GM13977 (cell line): Measurements from ENCODE around the gene PCDHGA10.

Experiments used
- DNase-seq: peaks from one replicate; pipeline ENCODE4 v3.0.0; 2012; ENCODE audit warnings: low spot score
- CTCF ChIP-seq: IDR thresholded peaks from 2 replicates; pipeline ENCODE4 v1.5.1; 2012; ENCODE audit warnings: mild to moderate bottlenecking, control low read depth; ENCODE audit not compliant: insufficient read depth; ENCODE audit errors: extremely low read depth, missing control alignments
- in situ Hi-C: fragments of 300-500 bp; cut with MboI; formaldehyde crosslinking; loops from one replicate; pipeline ENCODE4 v1.12.0; 2022; ENCODE audit warnings: low sequenced_read_pairs, low pct_unique_long_range_greater_than_20kb, mixed read lengths, inconsistent platforms; ENCODE audit not compliant: unreplicated experiment

The PCDHGA10 gene

DNA sequence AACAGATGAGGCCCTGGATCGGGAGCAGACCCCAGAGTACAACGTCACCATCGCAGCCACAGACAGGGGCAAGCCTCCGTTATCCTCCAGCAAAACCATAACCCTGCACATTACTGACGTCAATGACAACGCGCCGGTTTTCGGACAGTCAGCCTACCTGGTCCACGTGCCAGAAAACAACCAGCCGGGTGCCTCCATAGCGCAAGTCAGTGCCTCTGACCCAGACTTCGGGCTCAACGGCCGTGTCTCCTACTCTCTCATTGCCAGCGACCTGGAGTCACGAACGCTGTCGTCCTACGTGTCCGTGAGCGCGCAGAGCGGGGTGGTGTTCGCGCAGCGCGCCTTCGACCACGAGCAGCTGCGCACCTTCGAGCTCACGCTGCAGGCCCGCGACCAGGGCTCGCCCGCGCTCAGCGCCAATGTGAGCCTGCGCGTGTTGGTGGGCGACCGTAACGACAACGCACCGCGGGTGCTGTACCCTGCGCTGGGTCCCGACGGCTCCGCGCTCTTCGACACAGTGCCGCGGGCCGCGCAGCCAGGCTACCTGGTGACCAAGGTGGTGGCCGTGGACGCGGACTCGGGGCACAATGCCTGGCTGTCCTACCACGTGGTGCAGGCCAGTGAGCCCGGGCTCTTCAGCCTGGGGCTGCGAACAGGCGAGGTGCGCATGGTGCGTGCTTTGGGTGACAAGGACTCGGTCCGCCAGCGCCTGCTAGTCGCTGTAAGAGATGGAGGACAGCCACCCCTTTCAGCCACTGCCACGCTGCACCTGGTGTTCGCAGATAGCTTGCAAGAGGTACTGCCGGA, 6.5 kb downstream of the PCDHGA10 start:
- no peak for DNase-seq
- in situ Hi-C loops = loop anchor here (5.0 kb wide), 1 partner anchor 143 kb away; no protein-coding TSS in a partner anchor
- no peak for TF ChIP-seq CTCF

- peak; percentile 73 for TF ChIP-seq CTCF
- peak; percentile 71 for DNase-seq
- in situ Hi-C loops = no loop called here
These were observed 8.2 kb downstream of the PCDHGA10 start, which contains the start of gene PCDHGA11 for GRCh38 chr5:141420855-141421488. Gene PCDHGA11, plus strand, starts transcription at chr5:141421051. Its CDS starts 177 bp downstream, at chr5:141421228.

DNA sequence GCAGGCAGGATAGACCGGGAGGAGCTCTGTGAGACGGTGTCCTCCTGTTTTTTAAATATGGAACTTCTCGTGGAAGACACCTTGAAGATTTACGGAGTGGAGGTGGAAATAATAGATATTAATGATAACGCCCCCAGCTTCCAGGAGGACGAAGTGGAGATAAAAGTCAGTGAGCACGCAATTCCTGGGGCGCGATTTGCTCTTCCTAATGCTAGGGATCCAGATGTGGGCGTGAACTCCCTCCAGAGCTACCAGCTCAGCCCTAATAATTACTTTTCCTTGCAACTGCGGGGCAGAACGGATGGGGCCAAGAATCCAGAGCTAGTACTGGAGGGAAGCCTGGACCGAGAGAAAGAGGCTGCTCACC, 8.7 kb downstream of the PCDHGA10 start:
- DNase-seq = no peak
- in situ Hi-C loops = no loop called here
- TF ChIP-seq CTCF = no peak

DNA sequence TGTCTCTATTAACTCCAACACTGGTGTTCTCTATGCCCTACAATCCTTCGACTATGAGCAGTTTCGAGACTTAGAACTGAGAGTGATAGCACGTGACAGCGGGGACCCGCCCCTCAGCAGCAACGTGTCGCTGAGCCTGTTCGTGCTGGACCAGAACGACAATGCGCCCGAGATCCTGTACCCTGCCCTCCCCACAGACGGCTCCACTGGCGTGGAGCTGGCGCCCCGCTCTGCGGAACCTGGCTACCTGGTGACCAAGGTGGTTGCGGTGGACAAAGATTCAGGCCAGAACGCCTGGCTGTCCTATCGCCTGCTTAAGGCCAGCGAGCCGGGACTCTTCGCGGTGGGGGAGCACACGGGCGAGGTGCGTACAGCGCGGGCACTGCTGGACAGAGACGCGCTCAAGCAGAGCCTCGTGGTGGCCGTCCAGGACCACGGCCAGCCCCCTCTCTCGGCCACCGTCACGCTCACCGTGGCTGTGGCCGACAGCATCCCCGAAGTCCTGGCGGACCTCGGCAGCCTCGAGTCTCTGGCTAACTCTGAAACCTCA, 10.0 kb downstream of the PCDHGA10 start:
- no peak for DNase-seq
- no peak for TF ChIP-seq CTCF
- in situ Hi-C loops = no loop called here

DNA sequence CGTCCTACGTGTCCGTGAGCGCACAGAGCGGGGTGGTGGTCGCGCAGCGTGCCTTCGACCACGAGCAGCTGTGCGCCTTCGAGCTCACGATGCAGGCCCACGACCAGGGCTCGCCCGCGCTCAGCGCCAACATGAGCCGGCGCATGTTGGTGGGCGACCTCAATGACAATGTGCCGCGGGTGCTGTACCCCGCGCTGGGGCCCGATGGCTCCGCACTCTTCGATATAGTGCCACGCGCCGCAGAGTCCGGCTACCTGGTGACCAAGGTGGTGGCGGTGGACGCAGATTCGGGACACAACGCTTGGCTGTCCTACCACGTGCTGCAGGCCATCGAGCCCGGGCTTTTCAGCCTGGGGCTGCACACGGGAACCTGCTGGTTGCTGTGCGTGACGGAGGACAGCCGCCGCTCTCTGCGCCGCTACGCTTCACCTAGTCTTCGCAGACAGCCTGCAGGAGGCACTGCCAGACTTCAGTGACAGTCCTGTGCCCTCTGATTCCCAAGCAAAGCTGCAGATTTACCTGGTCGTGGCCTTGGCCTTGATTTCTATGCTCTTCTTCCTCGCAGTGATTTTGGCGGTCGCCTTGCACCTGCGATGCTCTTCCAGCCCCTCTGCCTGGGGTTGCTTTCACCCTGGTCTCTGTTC, 15.1 kb downstream of the PCDHGA10 start:
- TF ChIP-seq CTCF = no peak
- DNase-seq = no peak
- in situ Hi-C loops = no loop called here

DNA sequence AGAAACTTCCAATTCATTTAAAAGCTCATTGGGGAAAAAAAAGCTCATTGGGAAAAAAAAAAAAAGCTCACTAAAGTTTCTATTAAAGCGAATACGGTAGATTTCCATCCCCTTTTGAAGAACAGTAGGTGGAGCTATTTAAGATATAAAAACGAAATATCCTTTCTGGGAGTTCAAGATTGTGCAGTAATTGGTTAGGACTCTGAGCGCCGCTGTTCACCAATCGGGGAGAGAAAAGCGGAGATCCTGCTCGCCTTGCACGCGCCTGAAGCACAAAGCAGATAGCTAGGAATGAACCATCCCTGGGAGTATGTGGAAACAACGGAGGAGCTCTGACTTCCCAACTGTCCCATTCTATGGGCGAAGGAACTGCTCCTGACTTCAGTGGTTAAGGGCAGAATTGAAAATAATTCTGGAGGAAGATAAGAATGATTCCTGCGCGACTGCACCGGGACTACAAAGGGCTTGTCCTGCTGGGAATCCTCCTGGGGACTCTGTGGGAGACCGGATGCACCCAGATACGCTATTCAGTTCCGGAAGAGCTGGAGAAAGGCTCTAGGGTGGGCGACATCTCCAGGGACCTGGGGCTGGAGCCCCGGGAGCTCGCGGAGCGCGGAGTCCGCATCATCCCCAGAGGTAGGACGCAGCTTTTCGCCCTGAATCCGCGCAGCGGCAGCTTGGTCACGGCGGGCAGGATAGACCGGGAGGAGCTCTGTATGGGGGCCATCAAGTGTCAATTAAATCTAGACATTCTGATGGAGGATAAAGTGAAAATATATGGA, 17.7 kb downstream of the PCDHGA10 start, which contains the start of gene PCDHGA12:
PCDHGA12 (plus strand) TSS at position 176 of the 782 bp plus-strand sequence; CDS start at position 429, 253 bp downstream.
- in situ Hi-C loops = no loop called here
- TF ChIP-seq CTCF = peak; percentile 61
- DNase-seq = peak; percentile 85
